Mesenchymal stem cell (in vitro differentiated cells and primary cell): Measurements from ENCODE around the gene AOX1.

Experiments
- DNase-seq: peaks from one replicate; pipeline ENCODE4 v3.0.0-alpha.2; 2013
- H2AFZ ChIP-seq: one replicate; pipeline ENCODE4 v1.6.1; 2013; ENCODE audit warnings: low read depth, mild to moderate bottlenecking, control low read depth, inconsistent platforms, low read length, moderate library complexity
- H2AK5ac ChIP-seq: 2 replicates; pipeline ENCODE4 v1.6.1; 2013; ENCODE audit warnings: low read length, moderate library complexity, mild to moderate bottlenecking, inconsistent platforms; ENCODE audit not compliant: severe bottlenecking
- H2BK120ac ChIP-seq: one replicate; pipeline ENCODE4 v1.6.1; 2013; ENCODE audit warnings: low read depth, mild to moderate bottlenecking, inconsistent platforms, low read length, moderate library complexity
- H2BK12ac ChIP-seq, 2 experiments: one replicate each; pipeline ENCODE4 v1.6.1; 2013; ENCODE audit warnings: inconsistent platforms in 2 of 2, low read length in 2 of 2, mild to moderate bottlenecking in 2 of 2, moderate library complexity in 2 of 2, control low read depth in 1 of 2
- H2BK15ac ChIP-seq: one replicate; pipeline ENCODE4 v1.6.1; 2013; ENCODE audit warnings: mild to moderate bottlenecking, low read depth, inconsistent platforms; ENCODE audit not compliant: poor library complexity, severe bottlenecking
- H2BK5ac ChIP-seq: 2 replicates; pipeline ENCODE4 v1.6.1; 2013; ENCODE audit warnings: low read depth, mild to moderate bottlenecking, low read length, control low read depth, inconsistent platforms; ENCODE audit not compliant: poor library complexity, severe bottlenecking
- H3K14ac ChIP-seq, 2 experiments: one replicate each; pipeline ENCODE4 v1.6.1; 2013; ENCODE audit warnings: inconsistent platforms in 2 of 2, low read length in 2 of 2, control low read depth in 1 of 2, mild to moderate bottlenecking in 1 of 2, moderate library complexity in 1 of 2
- H3K18ac ChIP-seq, 2 experiments: one replicate each; pipeline ENCODE4 v1.6.1; 2013; ENCODE audit warnings: inconsistent platforms in 2 of 2, low read length in 2 of 2, control low read depth in 1 of 2, low read depth in 1 of 2, mild to moderate bottlenecking in 1 of 2
- H3K23ac ChIP-seq, 2 experiments: one replicate each; pipeline ENCODE4 v1.6.1; 2013; ENCODE audit warnings: inconsistent platforms in 2 of 2, low read length in 2 of 2, mild to moderate bottlenecking in 2 of 2, moderate library complexity in 2 of 2, control low read depth in 1 of 2
- H3K27ac ChIP-seq: 2 replicates; pipeline ENCODE4 v1.5.1; 2013; ENCODE audit warnings: mild to moderate bottlenecking, moderate library complexity, low read length, control low read depth, inconsistent platforms; ENCODE audit not compliant: poor library complexity, severe bottlenecking
- H3K27me3 ChIP-seq, 2 experiments: 2 replicates each; pipeline versions ENCODE4 v1.6.1 to v1.7.0; 2013; ENCODE audit warnings: low read length in 2 of 2, mild to moderate bottlenecking in 2 of 2, moderate library complexity in 2 of 2, control low read depth in 1 of 2, inconsistent platforms in 1 of 2; ENCODE audit not compliant: control insufficient read depth in 1 of 2, insufficient read depth in 1 of 2
- H3K36me3 ChIP-seq, 2 experiments: 2 replicates each; pipeline versions ENCODE4 v1.6.1 to v1.7.0; 2013; ENCODE audit warnings: low read length in 2 of 2, control low read depth in 1 of 2, inconsistent platforms in 1 of 2, low read depth in 1 of 2, mild to moderate bottlenecking in 1 of 2; ENCODE audit not compliant: insufficient read depth in 2 of 2, control insufficient read depth in 1 of 2
- H3K4ac ChIP-seq, 2 experiments: one replicate each; pipeline ENCODE4 v1.6.1; 2013; ENCODE audit warnings: inconsistent platforms in 2 of 2, low read length in 2 of 2, mild to moderate bottlenecking in 2 of 2, moderate library complexity in 2 of 2, control low read depth in 1 of 2, low read depth in 1 of 2
- H3K4me1 ChIP-seq: 2 replicates; pipeline ENCODE4 v1.6.1; 2013; ENCODE audit warnings: low read depth, low read length, control low read depth; ENCODE audit not compliant: control insufficient read depth, insufficient read depth
- H3K4me2 ChIP-seq: 2 replicates; pipeline ENCODE4 v1.6.1; 2013; ENCODE audit warnings: low read length, mild to moderate bottlenecking, inconsistent platforms; ENCODE audit not compliant: poor library complexity, severe bottlenecking
- H3K4me3 ChIP-seq, 2 experiments: 2 replicates each; pipeline versions ENCODE4 v1.5.1 to v1.7.0; 2013; ENCODE audit warnings: low read length in 2 of 2, mild to moderate bottlenecking in 2 of 2, control low read depth in 1 of 2, low read depth in 1 of 2; ENCODE audit not compliant: insufficient read depth in 1 of 2
- H3K79me1 ChIP-seq: replicated peaks from 2 replicates; pipeline ENCODE4 v1.6.1; 2013; ENCODE audit warnings: mild to moderate bottlenecking, control low read depth, low read length, inconsistent platforms; ENCODE audit not compliant: poor library complexity, severe bottlenecking
- H3K9ac ChIP-seq: 2 replicates; pipeline ENCODE4 v1.7.0; 2013; ENCODE audit warnings: mild to moderate bottlenecking, low read length, moderate library complexity
- H3K9me3 ChIP-seq: 2 replicates; pipeline ENCODE4 v1.7.0; 2013; ENCODE audit warnings: mild to moderate bottlenecking, low read length; ENCODE audit not compliant: control insufficient read depth
- H4K8ac ChIP-seq: one replicate; pipeline ENCODE4 v1.6.1; 2013; ENCODE audit warnings: inconsistent platforms, mild to moderate bottlenecking, low read length, moderate library complexity
- H4K91ac ChIP-seq: one replicate; pipeline ENCODE4 v1.6.1; 2013; ENCODE audit warnings: mild to moderate bottlenecking, low read length, inconsistent platforms
- WGBS: methylation state at CpG from one replicate; pipeline ENCODE4 v1.1.7; 2013; ENCODE audit warnings: mixed read lengths; 5-methylcytosine and 5-hydroxymethylcytosine counted together

AOX1 gene

GRCh38 chr2:200631287-200631686 is 45.5 kb downstream of the AOX1 start:
- Histone ChIP-seq H3K27ac (no peak overlapping the region), H2BK15ac (no peak overlapping the region), H3K4me1 (peaks cover 2% of the 10 kb centered on the region), H3K9me3 (no peaks in the 10 kb centered on the region), H2BK5ac (no peak overlapping the region), H3K27me3 (no peaks in the 10 kb centered on the region), H3K4me3 (no peak overlapping the region), H3K18ac (no peak overlapping the region), H4K91ac (no peak overlapping the region), H3K36me3 (peaks cover 0 to 45% of the 10 kb centered on the region in 2 experiments), H3K79me1 (no peaks in the 10 kb centered on the region), H3K4me2 (no peak overlapping the region), H4K8ac (no peak overlapping the region), H2AFZ (no peak overlapping the region), H3K14ac (no peak overlapping the region), H2AK5ac (no peak overlapping the region), H2BK120ac (no peak overlapping the region), H3K9ac (no peak overlapping the region), H3K4ac (no peak overlapping the region), H3K23ac (no peak overlapping the region), H2BK12ac (no peak overlapping the region)
- no CpG with 5 or more reads among the region's 1 CpG for WGBS
- DNase-seq: no peak

GRCh38 chr2:200634231-200634964 is 48.6 kb downstream of the AOX1 start:
- Histone ChIP-seq H2BK120ac (no peak overlapping the region), H2AK5ac (no peak overlapping the region), H3K4me2 (no peak overlapping the region), H2BK5ac (no peak overlapping the region), H3K9me3 (no peaks in the 10 kb centered on the region), H3K18ac (no peak overlapping the region), H4K8ac (no peak overlapping the region), H2BK12ac (no peak overlapping the region), H3K79me1 (no peaks in the 10 kb centered on the region), H3K36me3 (peaks cover 0 to 52% of the 10 kb centered on the region in 2 experiments), H3K9ac (no peak overlapping the region), H2AFZ (no peak overlapping the region), H3K4me1 (no peaks in the 10 kb centered on the region), H3K14ac (no peak overlapping the region), H3K4ac (no peak overlapping the region), H4K91ac (no peak overlapping the region), H3K23ac (no peak overlapping the region), H2BK15ac (no peak overlapping the region), H3K27ac (no peak overlapping the region), H3K27me3 (no peaks in the 10 kb centered on the region), H3K4me3 (no peak overlapping the region)
- no peak for DNase-seq
- WGBS: 90% methylated on average over 7 of the region's 7 CpGs

- DNase-seq: no peak
- no peak overlapping the region for H4K91ac ChIP-seq
- no peak overlapping the region for H3K23ac ChIP-seq
- no peak overlapping the region for H2BK15ac ChIP-seq
- no peak overlapping the region for H3K4me2 ChIP-seq
- H3K4me1 ChIP-seq: no peaks in the 10 kb centered on the region
- H3K36me3 ChIP-seq: peaks cover 0 to 47% of the 10 kb centered on the region in 2 experiments
- H3K27ac ChIP-seq: no peak overlapping the region
- H2BK120ac ChIP-seq: no peak overlapping the region
- H3K14ac ChIP-seq: no peak overlapping the region
- H3K9me3 ChIP-seq: no peaks in the 10 kb centered on the region
- no peak overlapping the region for H3K4ac ChIP-seq
- H3K27me3 ChIP-seq: no peaks in the 10 kb centered on the region
- no peak overlapping the region for H2AFZ ChIP-seq
- H2BK12ac ChIP-seq: no peak overlapping the region
- no peaks in the 10 kb centered on the region for H3K79me1 ChIP-seq
- no peak overlapping the region for H4K8ac ChIP-seq
- no peak overlapping the region for H3K4me3 ChIP-seq
- no peak overlapping the region for H2AK5ac ChIP-seq
- H3K18ac ChIP-seq: no peak overlapping the region
- H3K9ac ChIP-seq: no peak overlapping the region
- H2BK5ac ChIP-seq: no peak overlapping the region
Observed at GRCh38 chr2:200635251-200635650, 49.4 kb downstream of the AOX1 start.

GRCh38 chr2:200637901-200638300 is 52.1 kb downstream of the AOX1 start:
- H3K14ac ChIP-seq: no peak overlapping the region
- no peak overlapping the region for H4K8ac ChIP-seq
- H3K9me3 ChIP-seq: no peaks in the 10 kb centered on the region
- no peak overlapping the region for H2BK120ac ChIP-seq
- no peak overlapping the region for H3K9ac ChIP-seq
- WGBS: 92% methylated on average over 9 of the region's 9 CpGs
- H3K27ac ChIP-seq: no peak overlapping the region
- no peak overlapping the region for H3K23ac ChIP-seq
- H3K18ac ChIP-seq: no peak overlapping the region
- no peak for DNase-seq
- no peak overlapping the region for H3K4ac ChIP-seq
- no peak overlapping the region for H2AK5ac ChIP-seq
- no peak overlapping the region for H2BK5ac ChIP-seq
- peaks cover 0 to 69% of the 10 kb centered on the region in 2 experiments for H3K36me3 ChIP-seq
- H2BK12ac ChIP-seq: no peak overlapping the region
- no peak overlapping the region for H3K4me2 ChIP-seq
- no peak overlapping the region for H3K4me3 ChIP-seq
- no peaks in the 10 kb centered on the region for H3K27me3 ChIP-seq
- H2BK15ac ChIP-seq: no peak overlapping the region
- no peaks in the 10 kb centered on the region for H3K79me1 ChIP-seq
- no peak overlapping the region for H2AFZ ChIP-seq
- H4K91ac ChIP-seq: no peak overlapping the region
- H3K4me1 ChIP-seq: no peaks in the 10 kb centered on the region
